GM21528 (cell line): ENCODE data around the gene RAE1.
"Not testable (repeated sequence)": the region's sequence is repeated elsewhere in the genome, so short reads cannot be mapped to it uniquely, and the experiment has no call there.

Experiments
- ATAC-seq: cut with Tn5 transposase; IDR thresholded peaks from one replicate; pipeline ENCODE4 v1.9.1; 2021; ENCODE audit warnings: mild to moderate bottlenecking, moderate library complexity; ENCODE audit not compliant: unreplicated experiment, low FRiP score

Gene RAE1

DNA sequence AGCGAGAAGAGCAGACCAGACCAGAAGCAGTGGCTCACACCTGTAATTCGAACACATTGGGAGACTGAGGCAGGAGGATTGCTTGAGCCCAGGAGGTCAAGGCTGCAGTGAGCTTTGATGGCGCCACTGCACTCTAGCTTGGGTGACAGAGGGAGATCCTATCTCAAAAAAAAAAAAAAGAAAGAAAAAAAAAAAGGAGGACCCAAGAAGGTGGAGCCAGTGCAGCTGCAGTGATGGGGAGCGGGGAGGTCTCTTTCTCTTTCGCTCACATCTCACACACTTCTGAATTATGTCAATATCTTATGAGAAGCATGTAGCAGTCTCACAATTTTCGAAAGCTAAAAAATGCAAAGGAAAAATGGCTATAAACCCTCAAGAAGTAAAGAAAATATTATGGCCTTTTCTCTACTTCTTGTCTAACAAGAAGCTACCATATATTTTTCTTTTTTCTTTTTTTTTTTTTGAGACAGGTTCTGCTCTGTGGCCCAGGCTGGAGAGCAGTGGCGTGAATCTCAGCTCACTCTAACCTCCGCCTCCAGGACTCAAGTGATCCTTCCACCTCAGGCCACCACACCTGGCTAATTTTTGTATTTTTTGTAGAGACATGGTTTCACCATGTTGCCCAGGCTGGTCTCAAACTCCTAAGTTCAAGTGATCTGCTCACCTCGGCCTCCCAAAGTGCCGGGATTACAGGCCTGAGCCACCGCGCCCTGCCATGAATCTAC is 25.3 kb upstream of the RAE1 start:
- no peak for ATAC-seq

GRCh38 chr20:57326667-57327455 is 24.2 kb upstream of the RAE1 start:
- no peak for ATAC-seq

DNA sequence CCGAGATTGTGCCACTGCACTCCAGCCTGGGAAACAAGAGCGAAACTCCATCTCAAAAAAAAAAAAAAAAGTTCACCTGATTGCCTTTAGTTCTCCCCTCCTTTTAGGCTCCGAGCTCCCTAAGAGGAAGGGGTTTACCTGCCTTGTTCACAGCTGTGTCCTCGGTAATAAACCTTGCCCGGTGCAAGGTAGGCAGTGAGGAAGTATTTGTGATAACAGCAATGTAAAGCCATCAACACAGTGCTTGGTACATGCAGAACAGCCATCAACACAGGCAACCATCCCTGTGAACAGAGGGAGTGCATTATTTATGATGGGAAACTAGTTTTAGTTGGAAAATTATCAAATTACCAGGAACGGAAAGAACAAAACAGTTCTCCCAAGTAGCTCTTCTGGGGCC is 23.2 kb upstream of the RAE1 start:
- no peak for ATAC-seq

DNA sequence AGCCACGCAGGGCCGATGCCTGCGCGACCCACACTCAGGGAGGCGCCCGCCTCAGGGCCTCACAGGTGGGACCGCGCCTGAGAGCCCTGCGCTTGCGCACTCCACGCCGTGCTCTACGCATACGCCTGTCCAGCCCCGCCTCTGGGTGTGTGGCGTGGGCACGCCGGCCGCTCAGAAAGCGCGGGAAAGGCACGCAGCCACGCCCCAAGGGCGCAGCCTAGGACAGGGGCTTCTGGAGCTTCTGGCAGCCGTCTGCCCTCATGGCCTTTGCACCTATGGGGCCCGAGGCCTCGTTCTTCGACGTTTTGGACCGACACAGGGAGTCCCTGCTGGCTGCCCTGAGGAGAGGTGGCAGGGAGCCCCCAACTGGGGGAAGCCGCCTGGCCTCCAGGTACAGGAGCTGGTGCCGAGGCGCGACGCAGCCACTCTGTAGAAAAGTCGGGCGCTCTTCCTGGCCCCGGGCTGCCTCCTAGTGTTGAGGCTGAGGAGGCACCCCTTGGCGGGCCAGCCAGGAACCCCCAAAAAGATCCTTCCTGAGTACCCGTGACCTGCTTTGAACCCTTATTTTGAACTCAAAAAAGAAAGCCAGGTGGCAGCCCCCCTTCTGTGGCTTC is 21.3 kb upstream of the RAE1 start, which contains the start of gene SPO11:
TSS of gene SPO11 (plus strand) at position 196 of the 614 bp plus-strand sequence. CDS start at position 261, 65 bp downstream.
- ATAC-seq = no peak

DNA sequence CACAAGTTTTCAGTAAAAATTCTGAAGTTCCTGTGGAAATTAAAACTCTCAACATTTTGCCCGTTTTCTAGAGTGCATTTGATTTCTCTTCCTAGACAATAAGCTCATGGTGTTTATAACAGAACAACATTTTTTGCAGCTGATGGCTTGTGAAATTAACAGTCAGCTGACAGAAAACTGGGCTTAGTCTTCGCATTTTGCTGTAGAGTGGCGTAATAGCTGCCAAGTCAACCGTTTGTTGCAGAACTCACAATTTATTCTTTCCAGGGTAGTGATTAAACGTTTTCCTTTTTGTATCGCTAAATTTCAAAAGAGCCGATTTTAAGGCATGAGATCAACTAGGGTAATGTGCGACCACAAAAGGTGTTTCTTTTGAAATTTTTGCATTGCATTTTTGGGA is 20.1 kb upstream of the RAE1 start:
- ATAC-seq = no peak

- no peak for ATAC-seq
Observed at GRCh38 chr20:57332105-57333089, 18.7 kb upstream of the RAE1 start.

GRCh38 chr20:57335392-57335791 is 15.7 kb upstream of the RAE1 start:
- no peak for ATAC-seq

DNA sequence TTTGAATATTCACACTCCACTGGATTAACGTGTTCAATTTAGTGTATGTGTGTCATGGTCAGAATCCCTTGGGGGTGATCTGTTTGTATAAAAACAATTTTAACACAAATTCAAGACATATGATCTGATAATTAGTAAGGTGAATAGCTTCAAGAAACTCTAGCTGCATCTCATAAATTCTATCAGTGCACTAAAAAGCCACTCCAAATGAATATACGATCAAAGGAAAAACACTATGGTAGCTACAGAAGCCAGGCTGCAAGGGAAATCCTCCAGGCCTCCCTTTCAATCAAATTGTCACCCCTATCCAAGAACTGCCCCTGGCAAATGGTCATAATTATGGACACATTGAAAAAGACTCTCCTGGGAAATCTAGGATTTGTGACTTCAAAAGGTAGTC is 9.4 kb upstream of the RAE1 start:
- no peak for ATAC-seq

DNA sequence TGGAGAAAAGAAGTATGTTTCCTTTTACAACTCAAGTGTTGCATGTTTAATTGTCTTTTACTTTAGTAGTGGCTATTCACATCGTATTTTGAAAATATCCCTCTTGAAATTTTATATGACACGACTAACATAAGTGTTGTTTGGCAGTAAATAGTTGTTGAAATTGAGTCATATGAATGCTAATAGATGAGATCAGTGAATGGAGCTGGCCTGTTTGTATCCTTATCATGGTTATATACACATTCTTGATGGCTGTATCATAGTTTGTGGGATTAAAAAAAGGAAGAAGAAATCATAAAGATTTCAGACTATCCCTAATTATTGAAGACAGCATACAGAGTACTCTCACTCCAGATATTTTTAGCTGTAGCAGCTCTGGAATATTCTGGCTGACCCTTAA is 8.2 kb upstream of the RAE1 start:
- ATAC-seq = no peak

DNA sequence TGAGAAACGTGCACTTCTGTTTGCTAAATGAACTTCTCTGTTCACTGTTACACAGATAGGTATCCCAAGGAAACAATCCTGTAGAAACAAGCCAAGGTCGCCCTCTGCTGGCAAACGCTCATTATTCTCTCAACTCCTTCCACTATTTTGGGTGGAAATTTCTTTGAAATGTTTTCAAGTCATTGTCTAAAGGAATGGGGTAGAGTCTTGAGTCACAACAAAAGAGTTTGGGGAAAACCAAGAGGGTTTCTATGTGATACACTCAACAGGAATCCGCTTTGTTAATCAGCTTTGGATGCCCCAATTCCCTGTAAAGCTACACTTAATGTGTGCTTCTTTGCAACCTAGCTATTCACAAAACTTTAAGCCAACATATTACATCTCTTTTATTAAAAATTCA is 4.6 kb upstream of the RAE1 start:
- no peak for ATAC-seq

GRCh38 chr20:57347393-57347792 is 3.7 kb upstream of the RAE1 start:
- no peak for ATAC-seq

GRCh38 chr20:57348200-57348921 is 2.7 kb upstream of the RAE1 start:
- ATAC-seq = not testable (repeated sequence)

DNA sequence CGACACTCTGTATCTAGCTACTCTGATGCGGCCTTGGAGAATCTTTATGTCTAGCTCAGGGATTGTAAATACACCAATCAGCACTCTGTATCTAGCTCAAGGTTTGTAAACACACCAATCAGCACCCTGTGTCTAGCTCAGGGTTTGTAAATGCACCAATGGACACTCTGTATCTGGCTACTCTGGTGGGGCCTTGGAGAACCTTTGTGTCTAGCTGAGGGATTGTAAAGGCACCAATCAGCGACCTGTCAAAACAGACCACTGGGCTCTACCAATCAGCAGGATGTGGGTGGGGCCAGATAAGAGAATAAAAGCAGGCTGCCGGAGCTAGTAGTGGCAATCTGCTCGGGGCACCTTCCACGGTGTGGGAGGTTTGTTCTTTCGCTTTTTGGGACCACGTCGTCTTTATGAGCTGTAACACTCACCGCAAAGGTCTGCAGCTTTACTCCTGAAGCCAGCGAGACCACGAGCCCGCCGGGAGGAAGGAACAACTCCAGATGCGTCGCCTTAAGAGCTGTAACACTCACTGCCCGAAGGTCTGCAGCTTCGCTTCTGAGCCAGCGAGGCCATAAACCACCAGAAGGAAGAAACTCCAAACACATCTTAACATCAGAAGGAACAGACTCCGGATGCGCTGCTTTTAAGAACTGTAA is 2.0 kb upstream of the RAE1 start:
- not testable (repeated sequence) for ATAC-seq

DNA sequence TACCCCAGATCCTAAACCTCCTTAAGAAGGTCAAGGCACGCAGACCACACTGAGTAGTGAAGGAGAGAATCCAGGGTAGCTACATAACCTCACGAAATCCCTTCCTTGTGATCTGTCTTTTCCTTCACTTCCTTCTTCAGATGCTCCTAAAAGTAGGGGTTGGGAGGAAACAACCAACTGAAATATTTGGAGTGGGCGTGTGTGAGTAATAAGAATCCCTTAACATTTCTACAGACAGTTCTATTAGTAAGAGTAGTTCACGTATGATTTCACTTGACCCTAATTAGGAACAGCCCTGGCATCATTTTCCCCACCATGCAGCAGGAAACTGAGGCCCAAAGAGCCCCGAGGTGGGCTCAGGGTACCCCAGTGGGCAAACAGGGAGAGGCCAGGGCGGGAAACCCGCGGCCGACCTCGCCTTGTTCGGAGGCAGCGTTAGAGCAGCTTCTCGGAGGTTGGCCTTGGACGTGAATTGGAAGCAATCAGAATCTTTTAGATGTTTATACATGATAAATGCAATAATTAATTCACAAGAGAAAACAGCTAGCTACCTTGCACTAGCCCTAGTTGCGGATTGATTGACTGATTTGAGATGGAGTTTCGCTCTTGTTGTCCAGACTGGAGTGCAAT is 859 bp upstream of the RAE1 start:
- no peak for ATAC-seq

- ATAC-seq = not testable (repeated sequence)
Observed at GRCh38 chr20:57350726-57351041, 371 bp upstream of the RAE1 start.

- no peak for ATAC-seq
Observed at GRCh38 chr20:57352305-57352704, 1.2 kb downstream of the RAE1 start.

DNA sequence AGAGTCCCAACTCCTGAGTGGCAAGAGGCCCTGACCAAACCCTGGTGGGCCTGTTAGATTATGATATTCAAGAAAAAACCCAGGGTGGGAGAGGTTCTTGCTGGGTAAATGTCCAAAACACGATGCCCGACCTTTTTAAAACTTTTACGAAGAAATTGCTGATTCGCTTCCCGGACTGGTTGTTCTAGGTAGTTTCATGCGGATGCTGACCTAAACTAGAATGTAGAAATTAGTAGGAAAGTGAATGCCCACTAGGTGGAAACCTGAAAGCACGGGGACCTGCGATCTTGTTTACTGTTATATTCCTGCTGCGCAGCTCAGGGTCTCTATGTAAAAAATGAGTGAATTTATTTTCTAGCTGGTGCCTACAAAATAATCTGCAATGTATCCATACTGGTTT is 2.3 kb downstream of the RAE1 start:
- ATAC-seq = no peak

- ATAC-seq = no peak
Observed at GRCh38 chr20:57361517-57361916, 10.5 kb downstream of the RAE1 start.

- no peak for ATAC-seq
Observed at GRCh38 chr20:57364451-57364850, 13.4 kb downstream of the RAE1 start.
